ENCODE measurements around the gene HELZ2. TPM values are rescaled to one million over a fixed set of nuclear protein-coding genes. Genes with fewer than 3 reads are reported as not detected.
"Not testable (repeated sequence)": the region's sequence is repeated elsewhere in the genome, so short reads cannot be mapped to it uniquely, and the experiment has no call there.

HELZ2 gene
- total RNA-seq, 1 donor from 2014 or later = 11.5 TPM

- peak; percentile 55 for DNase-seq (ENCODE audit: low spot score)
- Mint-ChIP-seq H3K4me3 (ENCODE audit: low read depth) (no peak overlapping the region), H3K27ac (no peak overlapping the region), H3K36me3 (ENCODE audit: low read depth) (no peaks in the 10 kb centered on the region), H3K4me1 (ENCODE audit: low read depth) (peaks cover 5% of the 10 kb centered on the region), H3K9me3 (no peaks in the 10 kb centered on the region), H3K27me3 (ENCODE audit: low read depth) (peaks cover 26% of the 10 kb centered on the region)
- intact Hi-C loops (cut with micrococcal nuclease) = no loop called here
Measured at GRCh38 chr20:63580796-63581461, 6.9 kb upstream of the HELZ2 start.

- H3K4me3 Mint-ChIP-seq (ENCODE audit: low read depth) = no peak overlapping the region
- H3K36me3 Mint-ChIP-seq (ENCODE audit: low read depth) = no peaks in the 10 kb centered on the region
- H3K27ac Mint-ChIP-seq = no peak overlapping the region
- peaks cover 28% of the 10 kb centered on the region for H3K27me3 Mint-ChIP-seq (ENCODE audit: low read depth)
- DNase-seq (ENCODE audit: low spot score) = no peak
- intact Hi-C loops (cut with micrococcal nuclease) = no loop called here
- H3K9me3 Mint-ChIP-seq = no peaks in the 10 kb centered on the region
- H3K4me1 Mint-ChIP-seq (ENCODE audit: low read depth) = peaks cover 5% of the 10 kb centered on the region
Measured at GRCh38 chr20:63579017-63579694, 5.1 kb upstream of the HELZ2 start.

GRCh38 chr20:63578224-63579016 is 4.4 kb upstream of the HELZ2 start:
- H3K27ac Mint-ChIP-seq = no peak overlapping the region

GRCh38 chr20:63577317-63577894 is 3.4 kb upstream of the HELZ2 start:
- no peaks in the 10 kb centered on the region for H3K36me3 Mint-ChIP-seq (ENCODE audit: low read depth)
- no peak overlapping the region for H3K4me3 Mint-ChIP-seq (ENCODE audit: low read depth)
- no peaks in the 10 kb centered on the region for H3K9me3 Mint-ChIP-seq
- no peak for DNase-seq (ENCODE audit: low spot score)
- no peak overlapping the region for H3K27ac Mint-ChIP-seq
- peaks cover 25% of the 10 kb centered on the region for H3K27me3 Mint-ChIP-seq (ENCODE audit: low read depth)
- intact Hi-C loops (cut with micrococcal nuclease) = no loop called here
- H3K4me1 Mint-ChIP-seq (ENCODE audit: low read depth) = peaks cover 5% of the 10 kb centered on the region

More at GRCh38 chr20:63578224-63579016, 4.4 kb upstream of the HELZ2 start:
- no peak overlapping the region for H3K4me3 Mint-ChIP-seq (ENCODE audit: low read depth)
- H3K27me3 Mint-ChIP-seq (ENCODE audit: low read depth) = peaks cover 25% of the 10 kb centered on the region
- no peaks in the 10 kb centered on the region for H3K9me3 Mint-ChIP-seq
- intact Hi-C loops (cut with micrococcal nuclease) = no loop called here
- H3K4me1 Mint-ChIP-seq (ENCODE audit: low read depth) = peaks cover 5% of the 10 kb centered on the region
- H3K36me3 Mint-ChIP-seq (ENCODE audit: low read depth) = no peaks in the 10 kb centered on the region
- DNase-seq (ENCODE audit: low spot score) = no peak

GRCh38 chr20:63576311-63576710 is 2.3 kb upstream of the HELZ2 start:
- DNase-seq (ENCODE audit: low spot score) = no peak
- no peak overlapping the region for H3K4me3 Mint-ChIP-seq (ENCODE audit: low read depth)
- peaks cover 22% of the 10 kb centered on the region for H3K27me3 Mint-ChIP-seq (ENCODE audit: low read depth)
- H3K36me3 Mint-ChIP-seq (ENCODE audit: low read depth) = no peaks in the 10 kb centered on the region
- no peak overlapping the region for H3K27ac Mint-ChIP-seq
- no peaks in the 10 kb centered on the region for H3K9me3 Mint-ChIP-seq
- intact Hi-C loops (cut with micrococcal nuclease) = no loop called here
- H3K4me1 Mint-ChIP-seq (ENCODE audit: low read depth) = peaks cover 5% of the 10 kb centered on the region

GRCh38 chr20:63574829-63575743 is 1.0 kb upstream of the HELZ2 start:
- no peaks in the 10 kb centered on the region for H3K36me3 Mint-ChIP-seq (ENCODE audit: low read depth)
- intact Hi-C loops (cut with micrococcal nuclease) = no loop called here
- H3K9me3 Mint-ChIP-seq = no peaks in the 10 kb centered on the region
- H3K4me3 Mint-ChIP-seq (ENCODE audit: low read depth) = peak overlapping the region; percentile 51
- H3K27ac Mint-ChIP-seq = no peak overlapping the region
- H3K27me3 Mint-ChIP-seq (ENCODE audit: low read depth) = peaks cover 19% of the 10 kb centered on the region
- peaks cover 1% of the 10 kb centered on the region for H3K4me1 Mint-ChIP-seq (ENCODE audit: low read depth)
- DNase-seq (ENCODE audit: low spot score) = no peak

- H3K27me3 Mint-ChIP-seq (ENCODE audit: low read depth) = peaks cover 13% of the 10 kb centered on the region
- peaks cover 2% of the 10 kb centered on the region for H3K36me3 Mint-ChIP-seq (ENCODE audit: low read depth)
- H3K9me3 Mint-ChIP-seq = no peaks in the 10 kb centered on the region
- H3K4me3 Mint-ChIP-seq (ENCODE audit: low read depth) = peak overlapping the region; percentile 84
- no peak overlapping the region for H3K27ac Mint-ChIP-seq
- DNase-seq (ENCODE audit: low spot score) = no peak
- intact Hi-C loops (cut with micrococcal nuclease) = no loop called here
- H3K4me1 Mint-ChIP-seq (ENCODE audit: low read depth) = peaks cover 1% of the 10 kb centered on the region
Measured at GRCh38 chr20:63573647-63574131, 350 bp downstream of the HELZ2 start.

- peaks cover 2% of the 10 kb centered on the region for H3K36me3 Mint-ChIP-seq (ENCODE audit: low read depth)
- DNase-seq (ENCODE audit: low spot score) = no peak
- no peak overlapping the region for H3K27ac Mint-ChIP-seq
- intact Hi-C loops (cut with micrococcal nuclease) = no loop called here
- peaks cover 13% of the 10 kb centered on the region for H3K27me3 Mint-ChIP-seq (ENCODE audit: low read depth)
- peaks cover 4% of the 10 kb centered on the region for H3K4me1 Mint-ChIP-seq (ENCODE audit: low read depth)
- peak overlapping the region; percentile 84 for H3K4me3 Mint-ChIP-seq (ENCODE audit: low read depth)
- H3K9me3 Mint-ChIP-seq = no peaks in the 10 kb centered on the region
Measured at GRCh38 chr20:63572788-63573646, 1.0 kb downstream of the HELZ2 start.

GRCh38 chr20:63572071-63572787 is 1.8 kb downstream of the HELZ2 start:
- DNase-seq (ENCODE audit: low spot score) = no peak
- Mint-ChIP-seq H3K9me3 (no peaks in the 10 kb centered on the region), H3K27me3 (ENCODE audit: low read depth) (peaks cover 13% of the 10 kb centered on the region), H3K36me3 (ENCODE audit: low read depth) (peaks cover 2% of the 10 kb centered on the region), H3K4me3 (ENCODE audit: low read depth) (no peak overlapping the region), H3K4me1 (ENCODE audit: low read depth) (peaks cover 12% of the 10 kb centered on the region), H3K27ac (no peak overlapping the region)
- intact Hi-C loops (cut with micrococcal nuclease) = no loop called here

- H3K27ac Mint-ChIP-seq; DNase-seq (ENCODE audit: low spot score); intact Hi-C loops (cut with micrococcal nuclease); H3K4me3 Mint-ChIP-seq (ENCODE audit: low read depth); H3K9me3 Mint-ChIP-seq; H3K36me3 Mint-ChIP-seq (ENCODE audit: low read depth); H3K27me3 Mint-ChIP-seq (ENCODE audit: low read depth): not testable (repeated sequence)
- peaks cover 12% of the 10 kb centered on the region for H3K4me1 Mint-ChIP-seq (ENCODE audit: low read depth)
Measured at GRCh38 chr20:63571087-63571478, 3.0 kb downstream of the HELZ2 start.

Measured in activated T-helper 2 cell treated with anti-CD3 and anti-CD28 coated beads, Interferon-gamma antibody, Interleukin-2, Interleukin-4, amounts not matched to agents 10 μg/mL and 5 μg/mL and 100 μg/mL, durations not matched to agents 14 hours and 24 hours and 36 hours (primary cell).